NT2/D1 (cell line): ENCODE measurements around the gene CCDC38.

ENCODE experiments used
- DNase-seq: peaks from one replicate; pipeline ENCODE4 v3.0.0-alpha.2; 2011; ENCODE audit warnings: low read depth, low spot score
- H3K27me3 ChIP-seq: 2 replicates; pipeline ENCODE4 v1.6.0; 2011; ENCODE audit warnings: mild to moderate bottlenecking; ENCODE audit not compliant: insufficient read length, insufficient read depth
- H3K36me3 ChIP-seq: 2 replicates; pipeline ENCODE4 v1.6.1; 2011; ENCODE audit warnings: mild to moderate bottlenecking, low read length, mixed read lengths; ENCODE audit not compliant: insufficient read depth, insufficient read length
- H3K4me1 ChIP-seq: 2 replicates; pipeline ENCODE4 v1.5.1; 2011; ENCODE audit not compliant: insufficient read depth, insufficient read length
- H3K4me3 ChIP-seq: 2 replicates; pipeline ENCODE4 v1.5.1; 2011; ENCODE audit warnings: low read depth; ENCODE audit not compliant: insufficient read length
- H3K9ac ChIP-seq: 2 replicates; pipeline ENCODE4 v1.6.0; 2011; ENCODE audit warnings: low read depth; ENCODE audit not compliant: insufficient read length
- H3K9me3 ChIP-seq: 2 replicates; pipeline ENCODE4 v1.5.1; 2011; ENCODE audit warnings: mild to moderate bottlenecking, low read length; ENCODE audit not compliant: insufficient read depth
- SUZ12 ChIP-seq: IDR thresholded peaks from 2 replicates; pipeline ENCODE4 v1.6.1; 2011; ENCODE audit not compliant: insufficient read length, insufficient read depth; ENCODE audit errors: extremely low read depth
- YY1 ChIP-seq: IDR thresholded peaks from 2 replicates; pipeline ENCODE4 v1.6.1; 2011; ENCODE audit not compliant: insufficient read length, insufficient read depth
- ZNF274 ChIP-seq: IDR thresholded peaks from 2 replicates; pipeline ENCODE4 v1.6.1; 2011; ENCODE audit warnings: mild to moderate bottlenecking, low read depth, low read length

The CCDC38 gene

DNA sequence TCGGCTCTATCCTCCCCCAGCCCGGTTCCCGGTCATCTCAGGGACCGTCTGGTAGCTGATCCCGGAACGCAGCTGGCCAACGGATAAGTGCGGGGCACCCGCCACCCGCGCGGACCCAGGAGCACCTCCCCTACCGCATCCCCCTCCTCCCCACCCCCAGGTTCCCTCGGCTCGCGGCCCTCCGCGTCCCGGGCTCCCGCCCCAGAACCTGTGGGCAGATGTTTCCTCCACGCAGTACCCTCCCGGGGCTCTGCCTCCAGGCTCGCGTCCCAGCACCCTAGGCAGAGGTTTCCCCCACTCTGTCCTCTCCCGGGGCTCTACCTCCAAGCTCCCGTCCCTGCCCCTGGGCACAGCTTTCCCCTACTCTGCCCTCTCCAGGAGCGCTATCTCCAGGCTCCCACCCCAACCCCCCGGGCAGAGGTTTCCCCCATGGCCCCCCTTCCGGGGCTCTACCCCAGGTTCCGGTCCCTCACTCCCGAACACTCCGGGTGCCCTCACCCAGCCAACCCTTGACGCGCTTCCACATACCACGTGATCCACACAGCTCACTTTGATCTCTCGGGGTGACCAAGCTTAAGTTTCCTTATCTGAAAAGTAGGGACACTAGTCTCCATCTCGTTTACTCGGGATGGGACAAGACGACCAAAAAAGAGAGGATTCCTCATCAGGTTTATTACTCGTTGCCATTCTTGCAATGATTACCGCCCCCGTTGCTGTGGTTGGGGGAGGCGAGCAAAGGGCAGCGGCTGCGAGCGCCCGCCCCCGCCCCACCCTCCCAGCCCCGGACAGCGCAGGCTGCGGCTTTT, at the start of gene CCDC38:
Gene CCDC38, minus strand, starts transcription at position 91 of the 806 bp plus-strand sequence. CDS start 6,105 bp downstream, outside the sequence.
- H3K9ac ChIP-seq: peak within 1 kb of the TSS; percentile 92
- no peak for TF ChIP-seq YY1
- peak; percentile 47 for DNase-seq
- no peaks in the 10 kb centered on the region for H3K36me3 ChIP-seq
- peaks cover 14% of the 10 kb centered on the region for H3K27me3 ChIP-seq
- H3K9me3 ChIP-seq: no peaks in the 10 kb centered on the region
- no peaks in the 10 kb centered on the region for H3K4me1 ChIP-seq
- peak within 1 kb of the TSS; percentile 83 for H3K4me3 ChIP-seq

DNA sequence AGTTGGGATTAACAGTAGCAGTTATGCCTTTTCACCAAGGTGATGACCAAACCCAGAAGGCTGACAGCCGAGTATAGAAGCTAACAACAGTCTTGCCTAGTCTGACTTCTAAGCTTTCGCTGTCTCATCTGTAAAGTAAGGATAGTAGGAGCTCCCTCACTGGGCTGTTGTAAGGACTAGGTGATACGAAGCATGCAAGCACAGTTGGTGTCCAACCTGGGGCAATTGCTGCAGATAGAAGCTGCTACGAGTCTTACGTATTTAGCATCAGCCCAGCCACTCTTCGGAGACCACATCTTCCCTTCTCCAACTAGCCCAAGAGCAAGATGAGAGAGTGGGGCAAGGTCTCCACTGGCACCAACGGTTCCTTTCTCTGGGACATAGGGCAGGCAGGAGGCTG, 47.7 kb upstream of the CCDC38 start:
- Histone ChIP-seq H3K4me1 (peaks cover 6% of the 10 kb centered on the region), H3K27me3 (no peaks in the 10 kb centered on the region), H3K9ac (no peak overlapping the region), H3K4me3 (no peak overlapping the region), H3K9me3 (no peaks in the 10 kb centered on the region), H3K36me3 (no peaks in the 10 kb centered on the region)
- TF ChIP-seq YY1 (no peak), SUZ12 (no peak), ZNF274 (no peak)
- no peak for DNase-seq

DNA sequence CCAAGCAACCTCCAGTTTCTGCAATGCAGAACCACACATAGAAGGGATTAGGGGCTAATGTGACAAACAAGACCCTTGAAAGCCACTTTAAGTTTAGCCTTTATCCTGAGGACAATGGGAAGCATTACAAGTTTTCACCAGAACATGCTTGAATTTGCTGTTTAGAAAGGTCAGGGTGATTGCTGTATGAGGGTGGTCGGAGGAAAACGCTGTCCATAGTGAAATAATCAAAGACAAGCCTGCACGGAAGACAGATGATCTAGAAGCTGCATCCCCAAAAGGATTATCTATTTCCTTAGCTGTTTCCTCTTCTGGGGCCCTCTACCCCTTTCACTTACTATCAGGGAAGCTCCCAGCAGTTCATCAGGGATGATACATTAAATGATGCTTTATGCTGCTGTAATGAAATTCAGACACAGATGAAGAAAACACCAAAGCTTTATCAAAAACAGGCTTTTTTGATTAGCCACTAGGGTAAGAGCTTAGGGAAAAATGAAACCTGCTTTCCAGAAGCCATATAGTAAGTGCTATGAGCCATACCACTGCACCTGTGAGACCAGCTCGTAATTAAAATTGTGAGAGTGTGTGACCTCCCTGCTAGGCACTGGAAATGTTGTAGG, 47.2 kb upstream of the CCDC38 start:
- H3K27me3 ChIP-seq: no peaks in the 10 kb centered on the region
- H3K9me3 ChIP-seq: no peaks in the 10 kb centered on the region
- no peak overlapping the region for H3K4me3 ChIP-seq
- H3K36me3 ChIP-seq: no peaks in the 10 kb centered on the region
- TF ChIP-seq YY1: no peak
- TF ChIP-seq SUZ12: no peak
- TF ChIP-seq ZNF274: no peak
- no peak for DNase-seq
- H3K9ac ChIP-seq: no peak overlapping the region
- peaks cover 6% of the 10 kb centered on the region for H3K4me1 ChIP-seq

DNA sequence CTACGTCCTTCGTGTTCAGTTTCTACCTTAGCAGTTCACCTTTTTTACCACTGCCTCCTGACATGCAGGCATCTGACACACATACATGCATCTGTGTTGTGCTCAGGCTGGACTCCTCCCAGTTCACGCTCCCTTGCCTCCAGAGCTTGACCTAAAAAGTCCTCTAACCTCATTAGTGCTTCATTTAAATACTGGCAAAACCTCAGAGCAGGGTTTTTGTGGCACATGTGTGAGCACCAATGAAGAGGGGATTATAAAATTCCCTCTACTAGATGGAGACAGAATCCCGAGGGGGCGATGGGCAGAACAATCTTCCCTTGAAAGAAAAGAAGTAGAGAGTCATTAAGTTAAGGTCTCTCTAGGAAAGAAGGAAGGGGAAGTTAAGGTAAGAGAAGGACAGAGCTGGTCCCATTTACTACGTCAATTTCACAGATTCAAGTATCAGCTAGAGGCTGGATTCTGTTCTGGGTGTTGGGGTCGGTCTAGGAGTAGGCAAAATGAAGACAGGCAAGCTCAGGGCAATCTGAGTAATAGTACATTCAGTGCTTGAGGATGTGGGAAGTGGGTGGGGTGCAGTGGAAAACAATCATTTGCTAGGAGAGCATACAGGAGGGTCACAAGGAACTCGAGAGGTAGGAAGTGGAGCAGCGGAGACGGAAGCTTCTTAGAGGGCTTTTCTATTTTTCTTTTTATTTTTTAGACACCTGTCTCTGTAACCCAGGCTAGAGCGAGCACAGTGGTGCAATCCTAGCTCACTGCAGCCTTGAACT, 46.3 kb upstream of the CCDC38 start:
- DNase-seq: no peak
- no peak for TF ChIP-seq SUZ12
- TF ChIP-seq YY1: no peak
- no peak for TF ChIP-seq ZNF274
- Histone ChIP-seq H3K36me3 (no peaks in the 10 kb centered on the region), H3K9ac (no peak overlapping the region), H3K9me3 (no peaks in the 10 kb centered on the region), H3K27me3 (no peaks in the 10 kb centered on the region), H3K4me3 (no peak overlapping the region), H3K4me1 (peaks cover 6% of the 10 kb centered on the region)

DNA sequence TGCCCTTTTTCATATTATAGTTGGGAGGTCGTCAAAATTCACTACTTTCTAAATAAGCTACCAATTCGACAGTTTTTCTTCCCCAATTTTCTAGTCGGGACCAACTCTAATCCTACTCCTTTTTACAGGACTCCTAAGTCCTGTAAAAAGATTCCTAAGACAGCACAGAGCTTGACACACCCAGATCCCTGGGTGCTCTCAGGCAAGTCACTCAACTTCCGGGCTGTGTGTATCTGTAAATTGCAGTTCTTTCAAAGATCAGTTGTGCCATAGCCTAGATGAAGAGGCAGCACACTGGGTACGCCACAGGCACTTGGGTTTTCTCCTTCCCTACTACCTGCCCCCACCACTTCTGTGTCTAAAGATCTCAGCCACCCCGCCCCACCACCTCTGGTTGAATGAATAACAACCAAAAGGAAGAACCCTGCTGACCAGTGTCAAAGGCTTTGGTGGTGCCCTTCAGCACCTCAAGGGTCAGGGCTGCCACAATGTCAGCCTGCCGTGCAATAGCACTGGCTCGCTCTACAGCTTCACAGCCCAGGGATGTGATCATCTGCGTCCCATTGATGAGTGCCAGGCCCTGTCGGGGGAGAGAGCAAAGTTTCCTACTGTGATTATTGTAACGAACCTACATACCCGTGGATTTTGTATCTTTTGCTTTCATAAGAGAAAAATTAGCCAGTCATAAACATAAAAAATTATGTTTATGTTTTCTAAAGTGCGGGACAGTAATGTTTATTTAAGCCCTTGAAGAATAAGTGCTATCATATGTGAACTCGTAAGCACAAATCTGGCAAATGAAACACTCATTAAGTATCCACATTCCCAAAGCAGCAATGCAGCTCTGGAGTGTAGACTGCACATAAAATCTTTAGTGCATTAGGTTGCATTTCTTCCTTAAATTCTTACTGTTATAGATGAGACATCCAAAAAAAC, 44.5 kb upstream of the CCDC38 start:
- H3K4me3 ChIP-seq: no peak overlapping the region
- no peak overlapping the region for H3K9ac ChIP-seq
- peaks cover 6% of the 10 kb centered on the region for H3K4me1 ChIP-seq
- no peak for DNase-seq
- TF ChIP-seq ZNF274 (no peak), SUZ12 (no peak), YY1 (no peak)
- H3K36me3 ChIP-seq: no peaks in the 10 kb centered on the region
- H3K9me3 ChIP-seq: no peaks in the 10 kb centered on the region
- no peaks in the 10 kb centered on the region for H3K27me3 ChIP-seq

DNA sequence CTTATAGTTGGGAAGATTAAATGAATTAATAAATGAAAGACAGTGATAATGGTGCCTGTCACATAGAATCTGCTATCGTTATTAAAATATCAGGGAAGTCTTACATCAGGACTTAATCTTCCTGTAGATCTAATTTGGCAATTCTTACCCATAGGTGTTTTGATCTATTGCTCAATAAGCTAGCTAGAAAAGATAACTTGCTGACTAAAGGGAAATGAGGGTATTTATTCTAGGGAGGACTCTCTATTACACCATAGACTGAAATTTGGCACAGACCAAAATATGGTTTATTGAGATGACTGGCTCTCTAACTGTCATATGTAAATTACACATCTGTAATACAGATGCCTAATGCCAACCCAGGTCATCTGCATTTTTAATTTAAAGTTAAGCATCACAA, 42.3 kb upstream of the CCDC38 start:
- peaks cover 6% of the 10 kb centered on the region for H3K4me1 ChIP-seq
- H3K36me3 ChIP-seq: no peaks in the 10 kb centered on the region
- TF ChIP-seq YY1: no peak
- TF ChIP-seq ZNF274: no peak
- TF ChIP-seq SUZ12: no peak
- H3K9me3 ChIP-seq: no peaks in the 10 kb centered on the region
- no peaks in the 10 kb centered on the region for H3K27me3 ChIP-seq
- DNase-seq: no peak
- H3K4me3 ChIP-seq: no peak overlapping the region
- no peak overlapping the region for H3K9ac ChIP-seq
